ENCODE results near the gene DLG1. TPM values are rescaled to one million over a fixed set of nuclear protein-coding genes. Genes with fewer than 3 reads are reported as not detected.
A peak's percentile ranks its signal among the peaks of the same experiment; 100 is the strongest.

DLG1 gene
- total RNA-seq, 1 experiment from 2014 or later, result 90.2 TPM

DNA sequence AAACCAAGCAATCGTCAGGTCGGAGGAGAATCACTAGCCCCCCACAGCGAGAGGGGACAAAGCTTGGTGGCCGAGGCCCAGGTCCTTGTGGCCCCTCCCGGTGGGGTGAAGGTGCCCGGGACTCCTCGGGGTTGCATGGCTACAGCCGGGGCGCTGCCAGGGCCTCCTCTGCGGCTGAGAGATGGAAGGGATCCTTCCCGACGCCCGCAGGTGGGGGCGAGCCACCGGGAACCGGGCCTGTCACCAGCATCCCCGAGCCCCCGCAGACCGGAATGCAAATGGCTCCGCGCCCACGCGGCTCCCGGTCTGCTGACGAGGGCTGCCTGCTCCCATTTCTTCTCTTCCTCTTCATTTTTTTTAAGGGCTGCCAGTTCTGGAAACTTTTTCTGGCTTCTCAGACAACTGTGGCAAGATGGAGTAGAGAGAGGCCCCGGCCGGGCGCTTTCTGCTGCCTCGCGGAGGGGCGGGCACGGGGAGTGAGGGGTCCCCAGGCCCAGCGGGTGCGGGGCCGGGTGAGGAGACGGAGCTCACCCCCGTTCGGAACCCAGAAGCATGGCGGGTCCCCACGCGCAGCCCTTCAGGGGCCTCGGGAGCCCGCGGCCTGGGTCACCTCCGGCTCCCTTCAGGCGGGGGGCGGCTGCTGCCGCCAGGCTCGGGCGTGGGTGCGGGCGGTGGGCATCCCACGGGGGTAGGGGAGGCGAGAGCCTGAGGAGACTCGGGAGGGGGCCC, 296.3 kb downstream of the DLG1 start:
- in situ Hi-C loops (cut with HindIII; ENCODE audit: low pct_unique_long_range_greater_than_20kb, low sequenced_read_pairs), result no loop called here
- peak overlapping the region; percentile 37; the same call in 1 of the 2 replicates for H3K27ac ChIP-seq (ENCODE audit: low read length)
- DNase-seq (ENCODE audit: low read depth, low spot score) (no peak), ATAC-seq (peak; percentile 13)
- H3K36me3 ChIP-seq (ENCODE audit: control insufficient read depth, insufficient read depth, low read length), result no peaks in the 10 kb centered on the region
- no peaks in the 10 kb centered on the region for H3K27me3 ChIP-seq (ENCODE audit: control insufficient read depth, insufficient read depth, low read length)
- TF ChIP-seq, protein P1, sequence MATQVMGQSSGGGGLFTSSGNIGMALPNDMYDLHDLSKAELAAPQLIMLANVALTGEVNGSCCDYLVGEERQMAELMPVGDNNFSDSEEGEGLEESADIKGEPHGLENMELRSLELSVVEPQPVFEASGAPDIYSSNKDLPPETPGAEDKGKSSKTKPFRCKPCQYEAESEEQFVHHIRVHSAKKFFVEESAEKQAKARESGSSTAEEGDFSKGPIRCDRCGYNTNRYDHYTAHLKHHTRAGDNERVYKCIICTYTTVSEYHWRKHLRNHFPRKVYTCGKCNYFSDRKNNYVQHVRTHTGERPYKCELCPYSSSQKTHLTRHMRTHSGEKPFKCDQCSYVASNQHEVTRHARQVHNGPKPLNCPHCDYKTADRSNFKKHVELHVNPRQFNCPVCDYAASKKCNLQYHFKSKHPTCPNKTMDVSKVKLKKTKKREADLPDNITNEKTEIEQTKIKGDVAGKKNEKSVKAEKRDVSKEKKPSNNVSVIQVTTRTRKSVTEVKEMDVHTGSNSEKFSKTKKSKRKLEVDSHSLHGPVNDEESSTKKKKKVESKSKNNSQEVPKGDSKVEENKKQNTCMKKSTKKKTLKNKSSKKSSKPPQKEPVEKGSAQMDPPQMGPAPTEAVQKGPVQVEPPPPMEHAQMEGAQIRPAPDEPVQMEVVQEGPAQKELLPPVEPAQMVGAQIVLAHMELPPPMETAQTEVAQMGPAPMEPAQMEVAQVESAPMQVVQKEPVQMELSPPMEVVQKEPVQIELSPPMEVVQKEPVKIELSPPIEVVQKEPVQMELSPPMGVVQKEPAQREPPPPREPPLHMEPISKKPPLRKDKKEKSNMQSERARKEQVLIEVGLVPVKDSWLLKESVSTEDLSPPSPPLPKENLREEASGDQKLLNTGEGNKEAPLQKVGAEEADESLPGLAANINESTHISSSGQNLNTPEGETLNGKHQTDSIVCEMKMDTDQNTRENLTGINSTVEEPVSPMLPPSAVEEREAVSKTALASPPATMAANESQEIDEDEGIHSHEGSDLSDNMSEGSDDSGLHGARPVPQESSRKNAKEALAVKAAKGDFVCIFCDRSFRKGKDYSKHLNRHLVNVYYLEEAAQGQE (IDR thresholded peaks at IDR 0.05; ENCODE audit: insufficient read depth in 1 of 2, low read depth in 2 of 2, low read length in 1 of 2), result no peak
- TF ChIP-seq TCF7L2 (IDR thresholded peaks at IDR 0.05; ENCODE audit: low read depth, low read length) (no peak), SIN3A (IDR thresholded peaks at IDR 0.05; ENCODE audit: borderline replicate concordance, insufficient read depth, low read depth, low read length) (no peak), POLR2AphosphoS5 (IDR thresholded peaks at IDR 0.05; ENCODE audit: low read depth, low read length) (no peak)
- TF ChIP-seq, protein P2, sequence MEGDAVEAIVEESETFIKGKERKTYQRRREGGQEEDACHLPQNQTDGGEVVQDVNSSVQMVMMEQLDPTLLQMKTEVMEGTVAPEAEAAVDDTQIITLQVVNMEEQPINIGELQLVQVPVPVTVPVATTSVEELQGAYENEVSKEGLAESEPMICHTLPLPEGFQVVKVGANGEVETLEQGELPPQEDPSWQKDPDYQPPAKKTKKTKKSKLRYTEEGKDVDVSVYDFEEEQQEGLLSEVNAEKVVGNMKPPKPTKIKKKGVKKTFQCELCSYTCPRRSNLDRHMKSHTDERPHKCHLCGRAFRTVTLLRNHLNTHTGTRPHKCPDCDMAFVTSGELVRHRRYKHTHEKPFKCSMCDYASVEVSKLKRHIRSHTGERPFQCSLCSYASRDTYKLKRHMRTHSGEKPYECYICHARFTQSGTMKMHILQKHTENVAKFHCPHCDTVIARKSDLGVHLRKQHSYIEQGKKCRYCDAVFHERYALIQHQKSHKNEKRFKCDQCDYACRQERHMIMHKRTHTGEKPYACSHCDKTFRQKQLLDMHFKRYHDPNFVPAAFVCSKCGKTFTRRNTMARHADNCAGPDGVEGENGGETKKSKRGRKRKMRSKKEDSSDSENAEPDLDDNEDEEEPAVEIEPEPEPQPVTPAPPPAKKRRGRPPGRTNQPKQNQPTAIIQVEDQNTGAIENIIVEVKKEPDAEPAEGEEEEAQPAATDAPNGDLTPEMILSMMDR (IDR thresholded peaks at IDR 0.05), result no peak
- H3K4me3 ChIP-seq (ENCODE audit: low read depth in 2 of 2, low read length in 2 of 2), result peak overlapping the region; percentile 43 to 53
- no TSS peak for BruUV-seq (replicated peaks)
- no peaks in the 10 kb centered on the region for H3K9me3 ChIP-seq (ENCODE audit: control insufficient read depth, insufficient read depth, low read depth, low read length)
- CTCF ChIA-PET, result interaction anchor here (0.5 to 1.0 kb wide), 3 partner anchors 11 to 710 kb away, joined by 3 to 6 read pairs (median 5); no protein-coding TSS in a partner anchor
- intact Hi-C loops (cut with micrococcal nuclease; ENCODE audit: unreplicated experiment), result no loop called here
- H3K4me1 ChIP-seq (ENCODE audit: control insufficient read depth, insufficient read depth, low read length), result peaks cover 12% of the 10 kb centered on the region
- POLR2A ChIA-PET, result no interaction called here

DNA sequence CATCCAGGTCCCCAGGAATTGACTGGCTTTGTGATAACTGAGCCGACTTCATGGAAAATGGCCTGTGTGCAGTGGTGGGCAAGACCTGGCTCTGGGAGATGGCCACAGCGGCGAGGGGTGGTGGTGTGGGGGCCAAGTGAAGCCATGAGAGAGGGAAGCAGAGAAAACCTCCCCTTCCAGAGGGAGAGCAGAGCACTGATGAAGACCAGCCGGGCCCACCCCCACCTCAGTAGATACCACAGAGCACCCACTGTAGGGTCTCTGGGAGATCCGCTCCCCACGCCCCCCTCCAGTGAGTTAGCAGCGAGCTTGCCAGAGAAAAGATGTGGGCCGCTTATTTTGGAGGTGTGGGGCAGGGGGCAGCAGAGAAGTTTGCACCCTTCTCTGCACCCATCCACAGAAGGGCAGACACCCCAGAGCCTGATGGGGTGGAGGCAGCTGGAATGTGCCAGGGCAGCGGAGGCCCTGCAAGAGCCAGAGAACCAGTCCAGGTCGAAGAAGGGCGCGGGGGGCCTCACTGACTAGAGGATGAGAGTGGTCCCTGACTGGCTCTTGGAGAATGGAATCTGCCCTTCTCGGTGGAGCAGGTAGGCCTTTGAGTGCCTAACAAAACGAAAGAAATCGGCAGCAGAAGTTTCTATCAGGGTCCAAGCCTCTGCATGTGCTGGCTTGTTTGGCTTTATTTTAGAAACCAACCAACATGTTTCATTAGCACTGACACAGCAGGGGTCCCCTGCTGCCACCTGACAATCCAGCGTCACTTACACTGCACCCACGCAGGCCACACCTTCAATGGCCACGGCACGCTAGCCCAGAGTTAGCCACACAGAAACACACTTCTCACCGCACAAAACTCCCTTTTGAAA, 297.1 kb downstream of the DLG1 start:
- ChIA-PET CTCF (interaction anchor here (0.6 kb wide), 1 partner anchor 222 kb away, joined by 3 read pairs; no protein-coding TSS in a partner anchor), POLR2A (no interaction called here)
- peaks cover 12% of the 10 kb centered on the region for H3K4me1 ChIP-seq (ENCODE audit: control insufficient read depth, insufficient read depth, low read length)
- intact Hi-C loops (cut with micrococcal nuclease; ENCODE audit: unreplicated experiment), result no loop called here
- H3K4me3 ChIP-seq (ENCODE audit: low read depth in 2 of 2, low read length in 2 of 2), result no peak overlapping the region
- in situ Hi-C loops (cut with HindIII; ENCODE audit: low pct_unique_long_range_greater_than_20kb, low sequenced_read_pairs), result no loop called here
- H3K27me3 ChIP-seq (ENCODE audit: control insufficient read depth, insufficient read depth, low read length), result no peaks in the 10 kb centered on the region
- H3K36me3 ChIP-seq (ENCODE audit: control insufficient read depth, insufficient read depth, low read length), result no peaks in the 10 kb centered on the region
- H3K27ac ChIP-seq (ENCODE audit: low read length), result no peak overlapping the region; the same call in 1 of the 2 replicates
- BruUV-seq (replicated peaks), result no TSS peak
- TF ChIP-seq TCF7L2 (IDR thresholded peaks at IDR 0.05; ENCODE audit: low read depth, low read length) (no peak), POLR2AphosphoS5 (IDR thresholded peaks at IDR 0.05; ENCODE audit: low read depth, low read length) (no peak), SIN3A (IDR thresholded peaks at IDR 0.05; ENCODE audit: borderline replicate concordance, insufficient read depth, low read depth, low read length) (no peak)
- TF ChIP-seq, protein P2 (IDR thresholded peaks at IDR 0.05), result no peak
- TF ChIP-seq, protein P1 (IDR thresholded peaks at IDR 0.05; ENCODE audit: insufficient read depth in 1 of 2, low read depth in 2 of 2, low read length in 1 of 2), result no peak
- DNase-seq (ENCODE audit: low read depth, low spot score) (no peak), ATAC-seq (no peak)
- no peaks in the 10 kb centered on the region for H3K9me3 ChIP-seq (ENCODE audit: control insufficient read depth, insufficient read depth, low read depth, low read length)
